Endothelial cell of umbilical vein (primary cell): ENCODE results near the gene CTF1. TPM values are rescaled to one million over a fixed set of nuclear protein-coding genes. Genes with fewer than 3 reads are reported as not detected.

Experiments
- BruUV-seq: library from RNA; stranded (reverse); fragments of 400-500 nt; replicated peaks from 2 replicates; lab custom pipeline; 2021; lab: Mats Ljungman, UMichigan
- CTCF ChIA-PET: fragments of 300-600, 350-600 bp; sonication (Branson Sonifier 250); formaldehyde crosslinking; loops from one replicate; lab custom pipeline; 2021; ENCODE audit warnings: antibody characterized with exemption, inconsistent platforms; lab: Charles Lee
- POLR2A ChIA-PET: fragments of 300-600, 350-600 bp; sonication (Branson Sonifier 250); formaldehyde crosslinking; loops from one replicate; lab custom pipeline; 2021; ENCODE audit warnings: antibody characterized with exemption, inconsistent platforms; lab: Charles Lee
- DNase-seq: peaks from one replicate; pipeline ENCODE4 v3.0.0-alpha.2; 2011; ENCODE audit warnings: low read depth, low spot score
- FAIRE-seq: peaks from 2 replicates; lab custom pipeline; 2011; peaks lifted over from hg19 to GRCh38; lab: Jason Lieb, UNC
- H2AFZ ChIP-seq: 2 replicates; pipeline ENCODE4 v1.6.0; 2012; ENCODE audit warnings: low read depth, low read length, control low read depth, inconsistent platforms
- H3K27ac ChIP-seq: 2 replicates; pipeline ENCODE4 v1.5.1; 2011; ENCODE audit warnings: low read depth, mild to moderate bottlenecking, control low read depth, low read length, moderate library complexity; ENCODE audit not compliant: insufficient read depth
- H3K27me3 ChIP-seq, 2 experiments: 2 replicates each; pipeline versions ENCODE4 v1.6.0 to v1.6.1; 2011; ENCODE audit warnings: low read length in 2 of 2, mixed read lengths in 1 of 2; ENCODE audit not compliant: control insufficient read depth in 2 of 2, insufficient read depth in 2 of 2
- H3K36me3 ChIP-seq, 2 experiments: 2 replicates in 1 of 2; 3 replicates in 1 of 2; pipeline ENCODE4 v1.5.1; 2011; ENCODE audit warnings: low read length in 2 of 2, mild to moderate bottlenecking in 1 of 2, moderate library complexity in 1 of 2; ENCODE audit not compliant: control insufficient read depth in 2 of 2, insufficient read depth in 2 of 2; ENCODE audit errors: extremely low read depth in 1 of 2
- H3K4me1 ChIP-seq: 3 replicates; pipeline ENCODE4 v1.5.1; 2011; ENCODE audit warnings: mild to moderate bottlenecking, low read length; ENCODE audit not compliant: control insufficient read depth, insufficient read depth; ENCODE audit errors: extremely low read depth
- H3K4me2 ChIP-seq: 2 replicates; pipeline ENCODE4 v1.6.1; 2011; ENCODE audit warnings: low read length, control low read depth, mixed read lengths; ENCODE audit not compliant: insufficient read depth
- H3K4me3 ChIP-seq, 3 experiments: fragments of 200-600 bp in 1 of 3; sonication (generic), shearing (Covaris generic) in 1 of 3; replicated peaks in 1 of 3; 2 replicates each; pipeline ENCODE4 v1.5.1; 2011 to 2016; ENCODE audit warnings: control low read depth in 3 of 3, low read length in 3 of 3, mild to moderate bottlenecking in 2 of 3, inconsistent platforms in 1 of 3, low read depth in 1 of 3, moderate library complexity in 1 of 3; ENCODE audit not compliant: insufficient read depth in 1 of 3
- H3K79me2 ChIP-seq: 2 replicates; pipeline ENCODE4 v1.6.0; 2012; ENCODE audit warnings: low read length, inconsistent platforms; ENCODE audit not compliant: control insufficient read depth, insufficient read depth
- H3K9ac ChIP-seq: replicated peaks from 2 replicates; pipeline ENCODE3; 2011; ENCODE audit warnings: low read length, control low read depth; ENCODE audit not compliant: insufficient read depth; ENCODE audit errors: extremely low read depth
- H3K9me1 ChIP-seq: replicated peaks from 3 replicates; pipeline ENCODE4 v1.6.0; 2011; ENCODE audit warnings: mild to moderate bottlenecking, low read length; ENCODE audit not compliant: control insufficient read depth, insufficient read depth; ENCODE audit errors: extremely low read depth
- H3K9me3 ChIP-seq: replicated peaks from 2 replicates; pipeline ENCODE4 v1.5.1; 2012; ENCODE audit warnings: low read length, inconsistent platforms; ENCODE audit not compliant: control insufficient read depth, insufficient read depth
- H4K20me1 ChIP-seq: replicated peaks from 2 replicates; pipeline ENCODE3; 2011; ENCODE audit warnings: mild to moderate bottlenecking, low read length; ENCODE audit not compliant: control insufficient read depth, insufficient read depth; ENCODE audit errors: extremely low read depth
- CTCF ChIP-seq, 2 donors: IDR thresholded peaks; 1 replicate in 1 of 2; 2 replicates in 1 of 2; pipeline ENCODE4 v1.5.1; 2011; ENCODE audit warnings: low read length in 2 of 2, mild to moderate bottlenecking in 2 of 2, moderate library complexity in 2 of 2, control low read depth in 1 of 2, inconsistent platforms in 1 of 2, low read depth in 1 of 2; ENCODE audit not compliant: insufficient read depth in 1 of 2; ENCODE audit errors: extremely low read depth in 1 of 2
- EZH2 ChIP-seq: IDR thresholded peaks from 2 replicates; pipeline ENCODE4 v1.6.1; 2012; ENCODE audit warnings: borderline replicate concordance, low read depth, mild to moderate bottlenecking, moderate library complexity, low read length, inconsistent platforms; ENCODE audit not compliant: severe bottlenecking
- FOS ChIP-seq: IDR thresholded peaks from 2 replicates; pipeline ENCODE4 v1.6.1; 2011; ENCODE audit warnings: mild to moderate bottlenecking, low read length, moderate library complexity, borderline replicate concordance; ENCODE audit not compliant: insufficient read depth
- GATA2 ChIP-seq: IDR thresholded peaks from 2 replicates; pipeline ENCODE4 v1.7.0; 2011; ENCODE audit warnings: low read depth, mild to moderate bottlenecking, moderate library complexity, mixed read lengths, low read length; ENCODE audit not compliant: insufficient read length, insufficient read depth
- JUN ChIP-seq: IDR thresholded peaks from 2 replicates; pipeline ENCODE4 v1.6.1; 2011; ENCODE audit warnings: borderline replicate concordance, low read depth; ENCODE audit not compliant: insufficient read length, insufficient read depth
- MAX ChIP-seq: IDR thresholded peaks from 2 replicates; pipeline ENCODE4 v1.6.1; 2011; ENCODE audit not compliant: insufficient read depth, insufficient read length
- MYC ChIP-seq: IDR thresholded peaks from one replicate; pipeline ENCODE4 v1.6.1; 2011; ENCODE audit warnings: mild to moderate bottlenecking, low read depth, low read length
- POLR2A ChIP-seq: IDR thresholded peaks from 2 replicates; pipeline ENCODE4 v1.6.1; 2012; ENCODE audit warnings: low read depth, mild to moderate bottlenecking, control low read depth, low read length
- POLR2AphosphoS5 ChIP-seq: IDR thresholded peaks from 2 replicates; pipeline ENCODE4 v1.6.1; 2012; ENCODE audit warnings: low read depth, mild to moderate bottlenecking, control low read depth, low read length, moderate library complexity; ENCODE audit not compliant: insufficient read depth
- dilution Hi-C: fragments of 300-500 bp; cut with MboI; formaldehyde crosslinking; loops from one replicate; pipeline ENCODE4 v1.15.0; 2019; ENCODE audit warnings: low sequenced_read_pairs; ENCODE audit not compliant: extremely low pct_ligation_motif_present
- intact Hi-C: fragments of 100-400 bp; cut with micrococcal nuclease; formaldehyde crosslinking; loops from one replicate; pipeline ENCODE4 v1.10.0; 2022
- polyA plus RNA-seq, 4 experiments: library from polyadenylated mRNA; depleted of rRNA in 3 of 4; stranded (reverse) in 3 of 4; unstranded in 1 of 4; fragments of >200 nt; gene quantifications; 2 replicates each; pipeline versions ENCODE4 v1.2.1 to v1.2.3, GENCODE V29; 2011 to 2012; ENCODE audit warnings: missing spikeins in 1 of 4
- total RNA-seq: library from RNA; stranded (reverse); gene quantifications from 2 replicates; pipeline ENCODE4 v1.2.3, GENCODE V29; 2021

CTF1 gene
- total and polyA plus RNA-seq, 2 donors (not counting 3 experiments of a cell fraction or from before 2014, with no cell fraction given) = 1.5 to 4.7 TPM

GRCh38 chr16:30876867-30877266 lies 19.5 kb upstream of the CTF1 start:
- Histone ChIP-seq H3K27ac (peak overlapping the region; percentile 85), H3K27me3 (no peaks in the 10 kb centered on the region), H3K9ac (no peak overlapping the region), H3K4me2 (peak overlapping the region; percentile 87), H3K79me2 (no peaks in the 10 kb centered on the region), H3K9me3 (no peaks in the 10 kb centered on the region), H3K9me1 (no peaks in the 10 kb centered on the region), H4K20me1 (no peaks in the 10 kb centered on the region), H3K4me1 (peaks cover 20% of the 10 kb centered on the region), H2AFZ (no peak overlapping the region), H3K4me3 (peak overlapping the region in 1 of 3 experiments; percentile 80), H3K36me3 (peaks cover 0 to 5% of the 10 kb centered on the region in 2 experiments)
- no TSS peak for BruUV-seq
- DNase-seq (no peak), FAIRE-seq (no peak)
- POLR2A ChIA-PET = interaction anchor here (0.7 kb wide), 1 partner anchor 72 kb away, joined by 3 read pairs; no protein-coding TSS in a partner anchor
- CTCF ChIA-PET = interaction anchor here (0.7 to 6.0 kb wide), 2 partner anchors 25 to 32 kb away, joined by 3 to 30 read pairs; no protein-coding TSS in a partner anchor
- intact Hi-C loops (no loop called here), dilution Hi-C loops (no loop called here)
- TF ChIP-seq GATA2 (no peak), MYC (no peak), JUN (no peak)

GRCh38 chr16:30882429-30883310 lies 13.7 kb upstream of the CTF1 start:
- no peaks in the 10 kb centered on the region for H3K4me1 ChIP-seq
- dilution Hi-C loops (no loop called here), intact Hi-C loops (no loop called here)
- FAIRE-seq (no peak), DNase-seq (no peak)
- H3K9me3 ChIP-seq = no peaks in the 10 kb centered on the region
- no peak overlapping the region for H3K27ac ChIP-seq
- H3K27me3 ChIP-seq = no peaks in the 10 kb centered on the region
- CTCF ChIA-PET = no interaction called here
- H3K9ac ChIP-seq = no peak overlapping the region
- H3K36me3 ChIP-seq = peaks cover 0 to 14% of the 10 kb centered on the region in 2 experiments
- no peak overlapping the region for H3K4me3 ChIP-seq
- TF ChIP-seq POLR2A = no peak
- no peak for TF ChIP-seq FOS
- no peak for TF ChIP-seq MAX
- no peak for TF ChIP-seq CTCF (IDR thresholded peaks at IDR 0.05; ENCODE audit: extremely low read depth in 1 of 2, insufficient read depth in 1 of 2, low read depth in 1 of 2, low read length in 2 of 2)
- TF ChIP-seq GATA2 = no peak
- TF ChIP-seq EZH2 = no peak
- no peak for TF ChIP-seq JUN
- no peak for TF ChIP-seq POLR2AphosphoS5
- TF ChIP-seq MYC = no peak
- BruUV-seq = no TSS peak
- no peaks in the 10 kb centered on the region for H3K9me1 ChIP-seq
- no peak overlapping the region for H2AFZ ChIP-seq
- no peak overlapping the region for H3K4me2 ChIP-seq
- H4K20me1 ChIP-seq = no peaks in the 10 kb centered on the region
- POLR2A ChIA-PET = no interaction called here
- H3K79me2 ChIP-seq = no peaks in the 10 kb centered on the region
